Memory B cell (primary cell): ENCODE results near the gene C12orf42.
A peak's percentile ranks its signal among the peaks of the same experiment; 100 is the strongest.

Source experiments
- ATAC-seq: fragments of 150-1000 bp; cut with Tn5 transposase; 2 replicates; pipeline ENCODE4 v1.10.0; 2021; ENCODE audit warnings: low read depth, mild to moderate bottlenecking, moderate library complexity
- DNase-seq, 2 donors: peaks; one replicate each; pipeline ENCODE4 v3.0.0; 2022; ENCODE audit warnings: low spot score in 2 of 2
- H3K27ac Mint-ChIP-seq: one replicate; pipeline ENCODE4 v1.8.0; 2022; ENCODE audit warnings: mild to moderate bottlenecking, moderate library complexity, mixed read lengths
- H3K27me3 Mint-ChIP-seq: one replicate; pipeline ENCODE4 v1.8.0; 2022; ENCODE audit warnings: mixed read lengths
- H3K36me3 Mint-ChIP-seq: one replicate; pipeline ENCODE4 v1.8.0; 2022; ENCODE audit warnings: mild to moderate bottlenecking, mixed read lengths
- H3K4me1 Mint-ChIP-seq: one replicate; pipeline ENCODE4 v1.8.0; 2022; ENCODE audit warnings: mixed read lengths
- H3K4me3 Mint-ChIP-seq: one replicate; pipeline ENCODE4 v1.8.0; 2022; ENCODE audit warnings: mild to moderate bottlenecking, moderate library complexity, mixed read lengths
- H3K9me3 Mint-ChIP-seq: one replicate; pipeline ENCODE4 v1.8.0; 2022; ENCODE audit warnings: mixed read lengths

The C12orf42 gene

GRCh38 chr12:103278329-103278728, 217.4 kb downstream of the C12orf42 start:
- no peak overlapping the region for H3K4me3 Mint-ChIP-seq
- H3K9me3 Mint-ChIP-seq, result no peaks in the 10 kb centered on the region
- H3K27ac Mint-ChIP-seq, result no peak overlapping the region
- no peaks in the 10 kb centered on the region for H3K27me3 Mint-ChIP-seq
- DNase-seq (no peak), ATAC-seq (no peak)
- peaks cover 5% of the 10 kb centered on the region for H3K4me1 Mint-ChIP-seq
- peaks cover 5% of the 10 kb centered on the region for H3K36me3 Mint-ChIP-seq

GRCh38 chr12:103273645-103274044, 222.1 kb downstream of the C12orf42 start:
- H3K9me3 Mint-ChIP-seq, result no peaks in the 10 kb centered on the region
- H3K27me3 Mint-ChIP-seq, result peaks cover 1% of the 10 kb centered on the region
- ATAC-seq (no peak), DNase-seq (no peak)
- peaks cover 7% of the 10 kb centered on the region for H3K36me3 Mint-ChIP-seq
- H3K4me3 Mint-ChIP-seq, result no peak overlapping the region
- H3K27ac Mint-ChIP-seq, result no peak overlapping the region
- H3K4me1 Mint-ChIP-seq, result peaks cover 8% of the 10 kb centered on the region

- H3K27me3 Mint-ChIP-seq, result peaks cover 1% of the 10 kb centered on the region
Measured at GRCh38 chr12:103272949-103273348, 222.8 kb downstream of the C12orf42 start.

GRCh38 chr12:103269946-103270345, 225.8 kb downstream of the C12orf42 start:
- Mint-ChIP-seq H3K4me3 (no peak overlapping the region), H3K36me3 (peaks cover 2% of the 10 kb centered on the region), H3K9me3 (no peaks in the 10 kb centered on the region), H3K4me1 (peaks cover 8% of the 10 kb centered on the region), H3K27ac (peak overlapping the region; percentile 2), H3K27me3 (peaks cover 1% of the 10 kb centered on the region)
- no peak for ATAC-seq
- no peak for DNase-seq

More at GRCh38 chr12:103272949-103273348, 222.8 kb downstream of the C12orf42 start:
- ATAC-seq (no peak), DNase-seq (no peak)
- Mint-ChIP-seq H3K36me3 (peaks cover 7% of the 10 kb centered on the region), H3K4me3 (no peak overlapping the region), H3K27ac (no peak overlapping the region), H3K4me1 (peaks cover 8% of the 10 kb centered on the region), H3K9me3 (no peaks in the 10 kb centered on the region)

GRCh38 chr12:103268831-103269514, 226.8 kb downstream of the C12orf42 start:
- no peak overlapping the region for H3K4me3 Mint-ChIP-seq

GRCh38 chr12:103257763-103258162, 238.0 kb downstream of the C12orf42 start:
- Mint-ChIP-seq H3K4me3 (no peak overlapping the region), H3K27ac (no peak overlapping the region), H3K9me3 (no peaks in the 10 kb centered on the region), H3K36me3 (peaks cover 10% of the 10 kb centered on the region), H3K4me1 (no peaks in the 10 kb centered on the region), H3K27me3 (no peaks in the 10 kb centered on the region)
- DNase-seq (no peak), ATAC-seq (no peak)

More at GRCh38 chr12:103268831-103269514, 226.8 kb downstream of the C12orf42 start:
- Mint-ChIP-seq H3K36me3 (peaks cover 3% of the 10 kb centered on the region), H3K9me3 (no peaks in the 10 kb centered on the region), H3K27ac (peak overlapping the region; percentile 12), H3K4me1 (peaks cover 8% of the 10 kb centered on the region), H3K27me3 (peaks cover 1% of the 10 kb centered on the region)
- peak; percentile 65 for ATAC-seq
- no peak for DNase-seq
